Breast epithelium (tissue), 4 donors: ENCODE data around the gene CACNG8. TPM values are rescaled to one million over a fixed set of nuclear protein-coding genes. Genes with fewer than 3 reads are reported as not detected.
"Not testable (repeated sequence)": the region's sequence is repeated elsewhere in the genome, so short reads cannot be mapped to it uniquely, and the experiment has no call there.

Source experiments
- DNase-seq, 2 donors: peaks; one replicate each; pipeline ENCODE4 v3.0.0-alpha.2; 2019; ENCODE audit warnings: low spot score in 2 of 2
- H3K27ac ChIP-seq, 2 donors: fragments of 200-600 bp; sonication (generic) in 1 of 2; one replicate each; pipeline ENCODE4 v1.5.1; 2016 to 2019; ENCODE audit warnings: mild to moderate bottlenecking in 1 of 2
- H3K27me3 ChIP-seq, 2 donors: fragments of 200-600 bp; sonication (generic) in 1 of 2; one replicate each; pipeline versions ENCODE4 v1.5.1 to v1.6.0; 2017 to 2019; ENCODE audit warnings: control low read depth in 1 of 2, mild to moderate bottlenecking in 1 of 2
- H3K36me3 ChIP-seq: fragments of 200-600 bp; one replicate; pipeline ENCODE4 v1.5.1; 2019
- H3K4me1 ChIP-seq, 2 donors: fragments of 200-600 bp; sonication (generic); one replicate each; pipeline ENCODE4 v1.5.1; 2016 to 2019; ENCODE audit warnings: control low read depth in 1 of 2
- H3K4me3 ChIP-seq, 3 donors: fragments of 200-600 bp; sonication (generic); 1 replicate in 2 of 3; 2 replicates in 1 of 3; pipeline ENCODE4 v1.5.1; 2016 to 2019; ENCODE audit warnings: mild to moderate bottlenecking in 3 of 3, moderate library complexity in 2 of 3
- H3K9me3 ChIP-seq, 2 donors: fragments of 200-600 bp; sonication (generic) in 1 of 2; one replicate each; pipeline ENCODE4 v1.5.1; 2016 to 2019; ENCODE audit warnings: control low read depth in 1 of 2
- POLR2A ChIP-seq: fragments of 450-650 bp; IDR thresholded peaks from one replicate; pipeline ENCODE4 v1.6.1; 2016; ENCODE audit warnings: antibody characterized with exemption, mild to moderate bottlenecking, moderate library complexity
- POLR2AphosphoS5 ChIP-seq, 3 donors: sonication (generic); formaldehyde crosslinking; IDR thresholded peaks; one replicate each; pipeline ENCODE4 v1.6.1; 2017; ENCODE audit warnings: antibody characterized with exemption in 3 of 3
- intact Hi-C: fragments of 100-400 bp; cut with DNase I; formaldehyde crosslinking; loops from one replicate; pipeline ENCODE4 v1.15.1; 2023; ENCODE audit warnings: low total_unique reads
- total RNA-seq, 3 donors: library from RNA; depleted of rRNA; stranded (reverse); fragments of >200 nt; gene quantifications; one replicate each; pipeline ENCODE4 v1.1.0, GENCODE V29; 2016
- TF ChIP-seq, protein P1 (sequence below), 3 donors: fragments of 450-650 bp; IDR thresholded peaks; one replicate each; pipeline ENCODE4 v1.5.1; 2016 to 2017; ENCODE audit warnings: antibody characterized with exemption in 3 of 3, mild to moderate bottlenecking in 3 of 3, moderate library complexity in 3 of 3

The CACNG8 gene
- total RNA-seq, 3 donors from 2014 or later: under 0.01 TPM; not detected in 2

DNA sequence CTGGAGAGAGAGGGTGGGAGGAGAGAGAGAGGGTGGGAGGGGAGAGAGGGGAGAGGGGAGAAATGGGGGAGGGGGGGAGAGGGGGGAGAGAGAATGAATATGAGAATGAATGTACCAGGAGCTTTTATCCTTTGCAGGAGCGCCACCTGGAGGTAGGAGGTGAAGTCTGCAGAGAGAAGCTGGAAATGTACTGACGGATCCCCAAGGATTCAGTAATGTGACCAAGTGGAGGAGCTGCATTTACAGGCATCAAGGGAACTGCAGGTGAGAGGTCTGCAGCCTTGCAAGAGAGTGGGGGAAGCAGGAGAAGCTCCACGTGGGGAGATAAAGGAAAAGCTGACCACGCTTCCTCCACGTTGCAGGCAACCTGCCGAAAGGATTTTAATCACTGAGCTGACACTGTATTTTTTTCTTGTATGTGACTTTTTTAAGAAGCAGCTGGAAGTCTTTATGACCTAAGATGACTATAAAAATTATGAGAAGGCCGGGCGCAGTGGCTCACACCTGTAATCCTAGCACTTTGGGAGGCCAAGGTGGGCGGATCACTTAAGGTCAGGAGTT, 67.3 kb downstream of the CACNG8 start:
- intact Hi-C loops: no loop called here
- Histone ChIP-seq H3K4me1 (no peaks in the 10 kb centered on the region), H3K27ac (no peak overlapping the region), H3K36me3 (no peaks in the 10 kb centered on the region), H3K9me3 (no peaks in the 10 kb centered on the region), H3K27me3 (no peaks in the 10 kb centered on the region), H3K4me3 (no peak overlapping the region)
- DNase-seq: no peak
- TF ChIP-seq, protein P1, sequence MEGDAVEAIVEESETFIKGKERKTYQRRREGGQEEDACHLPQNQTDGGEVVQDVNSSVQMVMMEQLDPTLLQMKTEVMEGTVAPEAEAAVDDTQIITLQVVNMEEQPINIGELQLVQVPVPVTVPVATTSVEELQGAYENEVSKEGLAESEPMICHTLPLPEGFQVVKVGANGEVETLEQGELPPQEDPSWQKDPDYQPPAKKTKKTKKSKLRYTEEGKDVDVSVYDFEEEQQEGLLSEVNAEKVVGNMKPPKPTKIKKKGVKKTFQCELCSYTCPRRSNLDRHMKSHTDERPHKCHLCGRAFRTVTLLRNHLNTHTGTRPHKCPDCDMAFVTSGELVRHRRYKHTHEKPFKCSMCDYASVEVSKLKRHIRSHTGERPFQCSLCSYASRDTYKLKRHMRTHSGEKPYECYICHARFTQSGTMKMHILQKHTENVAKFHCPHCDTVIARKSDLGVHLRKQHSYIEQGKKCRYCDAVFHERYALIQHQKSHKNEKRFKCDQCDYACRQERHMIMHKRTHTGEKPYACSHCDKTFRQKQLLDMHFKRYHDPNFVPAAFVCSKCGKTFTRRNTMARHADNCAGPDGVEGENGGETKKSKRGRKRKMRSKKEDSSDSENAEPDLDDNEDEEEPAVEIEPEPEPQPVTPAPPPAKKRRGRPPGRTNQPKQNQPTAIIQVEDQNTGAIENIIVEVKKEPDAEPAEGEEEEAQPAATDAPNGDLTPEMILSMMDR (IDR thresholded peaks at IDR 0.05): no peak
- no peak for TF ChIP-seq POLR2A
- no peak for TF ChIP-seq POLR2AphosphoS5 (IDR thresholded peaks at IDR 0.05)

DNA sequence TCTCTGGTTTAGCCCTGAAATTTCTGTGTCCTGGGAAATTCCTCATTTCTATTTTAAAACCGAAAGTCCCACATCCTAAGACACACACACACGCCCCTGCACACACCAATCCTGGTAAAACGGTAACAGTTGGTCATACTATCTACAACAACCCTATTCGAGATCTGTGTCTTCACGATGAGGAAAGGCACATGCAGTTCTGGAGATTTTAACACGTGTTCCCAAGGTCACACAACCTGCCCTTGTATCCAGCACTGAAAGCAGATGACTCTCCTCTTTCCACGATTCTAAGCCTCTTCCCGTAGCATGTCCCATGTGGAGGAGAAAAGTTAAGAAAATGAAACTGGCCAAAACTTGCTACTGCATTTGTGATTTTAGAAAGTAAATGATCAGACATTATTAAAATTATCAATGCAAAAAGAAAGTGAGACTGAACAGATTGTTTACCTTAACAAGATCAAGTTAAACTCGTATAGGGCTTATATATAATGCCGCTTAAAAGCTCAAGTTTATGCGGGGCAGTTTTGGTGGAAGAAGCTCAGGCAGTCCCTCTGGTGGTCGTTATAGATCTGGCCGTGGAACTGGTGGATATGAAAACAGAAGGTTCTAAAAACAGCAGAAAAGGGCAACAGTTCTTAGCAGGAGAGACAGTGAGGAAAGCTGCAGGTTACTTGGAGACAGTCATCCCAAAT, 68.3 kb downstream of the CACNG8 start:
- TF ChIP-seq POLR2AphosphoS5 (IDR thresholded peaks at IDR 0.05) (no peak), POLR2A (no peak)
- TF ChIP-seq, protein P1 (IDR thresholded peaks at IDR 0.05): peak in 2 of 3 donors; percentile 12 to 16

DNA sequence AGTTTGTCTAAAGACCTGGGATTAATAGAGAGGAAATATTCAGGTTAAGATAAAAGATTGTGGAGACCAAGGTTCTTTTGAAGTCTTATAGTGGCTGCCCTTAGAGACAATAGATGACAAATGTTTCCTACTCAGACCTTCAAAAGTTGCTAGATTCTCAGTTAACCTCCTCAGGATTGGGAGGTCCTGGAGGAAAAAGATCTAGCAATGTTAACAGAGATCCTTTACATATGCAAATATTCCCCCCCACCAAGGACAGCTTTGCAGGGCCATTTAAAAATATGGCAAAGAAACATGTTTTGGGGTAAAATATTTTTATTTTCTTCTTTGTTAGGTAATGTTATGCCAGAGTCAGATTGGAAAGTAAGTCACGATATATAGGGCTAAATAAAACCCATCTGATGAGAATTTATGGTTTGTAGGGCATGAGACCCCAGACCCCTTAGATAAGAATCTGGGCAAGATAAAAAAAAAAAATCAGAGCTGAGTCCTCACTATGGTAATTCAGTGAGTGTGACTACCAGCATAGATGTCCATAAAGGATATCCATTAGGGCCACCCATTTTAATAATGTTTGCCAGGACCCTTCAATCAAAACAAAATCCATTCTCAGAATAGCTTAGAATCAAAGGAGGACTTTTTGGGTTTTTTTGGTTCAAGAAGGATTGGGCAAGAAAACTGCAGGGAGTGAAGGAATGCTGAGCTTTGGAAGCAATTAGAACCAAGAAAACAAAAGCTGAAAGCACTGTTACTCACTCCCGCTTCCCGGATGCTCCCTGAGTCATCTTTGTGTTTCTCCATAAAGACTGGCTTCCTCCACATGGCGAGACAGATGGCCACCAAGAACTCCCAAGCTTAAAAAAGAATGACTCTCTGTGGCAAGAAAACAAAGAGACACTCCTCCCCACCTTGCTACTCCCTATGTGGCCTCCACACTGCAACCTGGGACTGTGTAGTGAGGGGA, 72.8 kb downstream of the CACNG8 start:
- intact Hi-C loops: no loop called here
- H3K9me3 ChIP-seq: no peaks in the 10 kb centered on the region
- H3K36me3 ChIP-seq: no peaks in the 10 kb centered on the region
- TF ChIP-seq, protein P1 (IDR thresholded peaks at IDR 0.05): no peak
- no peak for TF ChIP-seq POLR2AphosphoS5 (IDR thresholded peaks at IDR 0.05)
- TF ChIP-seq POLR2A: no peak
- H3K4me1 ChIP-seq: no peaks in the 10 kb centered on the region
- DNase-seq: no peak
- H3K4me3 ChIP-seq: no peak overlapping the region
- H3K27me3 ChIP-seq: peaks cover 0 to 3% of the 10 kb centered on the region in 2 donors
- H3K27ac ChIP-seq: no peak overlapping the region

More for the DNA sequence above, 68.3 kb downstream of the CACNG8 start:
- Histone ChIP-seq H3K27me3 (no peaks in the 10 kb centered on the region), H3K4me1 (no peaks in the 10 kb centered on the region), H3K9me3 (no peaks in the 10 kb centered on the region), H3K4me3 (peak overlapping the region in 2 of 3 donors; percentile 25 to 55), H3K36me3 (no peaks in the 10 kb centered on the region), H3K27ac (no peak overlapping the region)
- intact Hi-C loops: no loop called here
- DNase-seq: no peak

DNA sequence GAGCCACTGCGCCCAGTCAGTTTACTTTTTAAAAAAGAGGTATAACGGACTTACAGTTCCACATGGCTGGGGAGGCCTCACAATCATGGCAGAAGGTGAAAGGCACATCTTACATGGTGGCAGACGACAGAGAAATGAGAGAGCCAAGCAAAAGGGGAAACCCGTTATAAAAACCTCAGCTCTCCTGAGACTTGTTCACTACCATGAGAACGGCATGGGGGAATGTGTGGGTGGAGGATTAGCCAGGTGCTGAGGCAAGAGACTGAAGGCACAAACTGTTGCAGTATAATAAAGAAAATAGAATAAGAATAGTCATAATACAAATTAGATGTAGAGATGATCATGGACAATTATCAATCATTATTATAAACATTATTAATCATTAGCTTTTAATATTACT, 73.8 kb downstream of the CACNG8 start:
- H3K36me3 ChIP-seq, H3K4me3 ChIP-seq, H3K9me3 ChIP-seq, H3K4me1 ChIP-seq, H3K27me3 ChIP-seq, H3K27ac ChIP-seq, intact Hi-C loops, DNase-seq: not testable (repeated sequence)

Other genes with a start within 250 kb of the CACNG8 start
- 1 to 10 TPM in 1 of 3 donors, under 1 TPM in 2; 0.32 to 1.2 (median 0.66) TPM for gene NLRP12, start 138.6 kb upstream of the CACNG8 start, total RNA-seq
- 10 to 100 TPM; 30.2 to 54.6 (median 41.9) TPM for gene MYADM, start 95.1 kb upstream of the CACNG8 start, total RNA-seq
- not detected for gene PRKCG, start 80.7 kb upstream of the CACNG8 start, total RNA-seq
- gene CACNG7, start 53.7 kb upstream of the CACNG8 start, total RNA-seq: not detected
- gene CACNG6, start 28.7 kb downstream of the CACNG8 start, total RNA-seq: not detected
- gene VSTM1, start 101.0 kb downstream of the CACNG8 start, total RNA-seq: not detected
- not detected for gene TARM1, start 118.4 kb downstream of the CACNG8 start, total RNA-seq
- 1 to 10 TPM in 2 of 3 donors, under 1 TPM in 1; 0.66 to 2.4 (median 2.2) TPM for gene OSCAR, start 137.9 kb downstream of the CACNG8 start, total RNA-seq
- gene NDUFA3, start 139.9 kb downstream of the CACNG8 start, total RNA-seq: 10 to 100 TPM; 17.3 to 20.6 (median 20.5) TPM
- 10 to 100 TPM; 11.9 to 16.7 (median 16.2) TPM for gene TFPT, start 152.7 kb downstream of the CACNG8 start, total RNA-seq
- gene PRPF31, start 152.8 kb downstream of the CACNG8 start, total RNA-seq: 10 to 100 TPM; 45.5 to 59.6 (median 52.5) TPM
- 10 to 100 TPM; 14.6 to 23.4 (median 22.9) TPM for gene CNOT3, start 174.8 kb downstream of the CACNG8 start, total RNA-seq
- 1 to 10 TPM; 6.4 to 8.5 (median 8.0) TPM for gene LENG1, start 196.8 kb downstream of the CACNG8 start, total RNA-seq
- 10 to 100 TPM in 2 of 3 donors, under 1 TPM in 1; 0.48 to 41.6 (median 38.0) TPM for gene TMC4, start 210.2 kb downstream of the CACNG8 start, total RNA-seq
- 10 to 100 TPM; 16.5 to 37.3 (median 24.6) TPM for gene MBOAT7, start 226.6 kb downstream of the CACNG8 start, total RNA-seq
- gene TSEN34, start 228.4 kb downstream of the CACNG8 start, total RNA-seq: 10 to 100 TPM; 59.5 to 80.3 (median 74.4) TPM
- gene RPS9, start 237.9 kb downstream of the CACNG8 start, total RNA-seq: 1,000 to 10,000 TPM; 2,169 to 2,630 (median 2,424) TPM